NCI-H2227 treated with DMSO at 0.1 percent for 48 hours (cell line): ENCODE measurements around the gene KLK6.
"Not testable (repeated sequence)": the region's sequence is repeated elsewhere in the genome, so short reads cannot be mapped to it uniquely, and the experiment has no call there.

ENCODE experiments used
- DNase-seq: peaks from one replicate; lab custom pipeline; 2025; lab: John Stamatoyannopoulos, UW

Gene KLK6

GRCh38 chr19:50992666-50993035, 23.3 kb upstream of the KLK6 start:
- DNase-seq: no peak

GRCh38 chr19:50984416-50984815, 15.0 kb upstream of the KLK6 start:
- not testable (repeated sequence) for DNase-seq

DNA sequence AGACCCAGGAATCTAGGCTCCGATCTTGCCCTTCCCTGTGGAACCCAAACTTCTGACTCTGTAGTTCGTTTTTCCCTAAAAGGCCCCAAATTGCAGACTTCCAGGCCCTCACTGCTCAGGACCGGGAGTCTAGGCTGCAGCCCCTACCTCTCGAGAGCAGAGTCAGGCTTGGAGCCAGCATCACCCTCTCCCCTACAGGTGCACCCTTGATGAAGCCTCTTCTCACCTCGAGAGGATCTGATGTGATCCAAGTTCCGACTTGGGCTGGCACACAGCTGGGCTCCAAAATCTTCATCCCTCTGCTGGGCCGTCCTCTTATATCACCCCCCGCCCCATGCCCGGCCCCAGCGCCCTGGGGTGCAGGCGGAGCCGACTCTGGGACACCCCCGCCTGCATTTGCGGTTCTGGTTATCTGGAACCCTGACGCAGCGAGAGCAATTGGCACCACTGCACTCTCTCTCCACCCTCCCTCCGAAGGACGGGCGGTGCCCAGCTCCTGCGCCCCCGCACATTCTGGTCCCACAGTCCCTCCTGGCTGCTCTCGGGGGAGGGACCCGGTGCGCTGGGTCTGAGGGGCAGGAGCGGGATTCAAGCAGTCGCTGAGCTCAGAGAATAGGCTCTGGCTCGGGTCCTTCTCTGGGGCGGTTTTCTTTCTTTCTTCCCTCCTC, 14.4 kb upstream of the KLK6 start, which contains the start of gene KLK7:
TSS of gene KLK7 (minus strand) at position 293 of the 668 bp plus-strand sequence. CDS start 1,518 bp downstream, outside the sequence.
- DNase-seq: no peak

GRCh38 chr19:50982186-50982585, 12.8 kb upstream of the KLK6 start:
- DNase-seq: no peak

GRCh38 chr19:50981587-50982146, 12.3 kb upstream of the KLK6 start:
- no peak for DNase-seq

- DNase-seq: no peak
Measured at GRCh38 chr19:50980208-50980607, 10.8 kb upstream of the KLK6 start.

- DNase-seq: no peak
Measured at GRCh38 chr19:50979758-50980157, 10.4 kb upstream of the KLK6 start.

- DNase-seq: no peak
Measured at GRCh38 chr19:50978772-50979390, 9.5 kb upstream of the KLK6 start.

- DNase-seq: no peak
Measured at GRCh38 chr19:50977626-50978025, 8.2 kb upstream of the KLK6 start.

GRCh38 chr19:50975766-50976165, 6.4 kb upstream of the KLK6 start:
- no peak for DNase-seq

GRCh38 chr19:50974702-50975556, 5.5 kb upstream of the KLK6 start:
- no peak for DNase-seq

DNA sequence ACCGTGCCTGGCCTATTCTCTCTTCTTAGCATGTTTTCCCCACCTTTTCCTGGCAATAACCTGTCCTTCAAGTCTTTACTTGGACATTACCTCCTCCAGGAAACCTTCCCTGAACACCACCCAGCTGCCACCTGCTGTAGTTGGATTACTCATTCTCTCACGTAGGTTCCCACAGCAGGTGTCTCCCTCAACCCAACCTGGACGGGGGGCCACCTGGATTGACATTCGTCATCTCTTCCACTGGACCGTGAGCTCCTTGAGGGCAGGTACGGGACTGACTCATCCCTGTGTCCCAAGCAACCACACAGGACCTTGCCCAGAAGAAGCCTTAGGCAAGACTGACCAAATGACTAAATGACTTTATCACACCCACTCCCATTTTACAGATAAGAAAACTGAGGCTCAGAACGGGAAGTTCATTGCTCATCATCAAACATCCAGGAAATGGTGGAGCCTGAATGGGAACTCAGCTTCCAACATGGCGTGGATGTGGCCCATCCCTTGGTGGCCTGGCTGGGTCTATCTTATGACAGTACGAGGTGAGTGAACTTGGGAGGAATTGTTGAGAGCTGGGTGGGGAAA, 3.5 kb upstream of the KLK6 start:
- no peak for DNase-seq

DNA sequence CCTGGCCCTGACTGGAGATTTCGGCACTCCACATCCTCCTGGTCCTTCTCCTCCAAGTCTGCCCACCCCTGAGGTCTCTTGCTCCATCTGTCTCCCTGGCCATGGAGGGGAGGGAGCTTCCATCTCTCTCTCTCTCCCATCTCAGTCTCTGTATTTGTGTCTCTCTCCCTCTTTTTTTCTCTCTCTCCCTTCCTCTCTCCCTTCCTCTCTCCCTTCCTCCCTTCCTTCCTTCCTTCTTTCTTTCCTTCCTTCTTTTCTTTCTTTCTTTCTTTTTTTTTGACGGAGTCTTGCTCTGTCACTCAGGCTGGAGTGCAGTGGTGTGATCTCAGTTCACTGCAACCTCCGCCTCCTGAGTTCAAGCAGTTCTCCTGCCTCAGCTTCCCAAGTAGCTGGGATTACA, 419 bp upstream of the KLK6 start:
- not testable (repeated sequence) for DNase-seq

DNA sequence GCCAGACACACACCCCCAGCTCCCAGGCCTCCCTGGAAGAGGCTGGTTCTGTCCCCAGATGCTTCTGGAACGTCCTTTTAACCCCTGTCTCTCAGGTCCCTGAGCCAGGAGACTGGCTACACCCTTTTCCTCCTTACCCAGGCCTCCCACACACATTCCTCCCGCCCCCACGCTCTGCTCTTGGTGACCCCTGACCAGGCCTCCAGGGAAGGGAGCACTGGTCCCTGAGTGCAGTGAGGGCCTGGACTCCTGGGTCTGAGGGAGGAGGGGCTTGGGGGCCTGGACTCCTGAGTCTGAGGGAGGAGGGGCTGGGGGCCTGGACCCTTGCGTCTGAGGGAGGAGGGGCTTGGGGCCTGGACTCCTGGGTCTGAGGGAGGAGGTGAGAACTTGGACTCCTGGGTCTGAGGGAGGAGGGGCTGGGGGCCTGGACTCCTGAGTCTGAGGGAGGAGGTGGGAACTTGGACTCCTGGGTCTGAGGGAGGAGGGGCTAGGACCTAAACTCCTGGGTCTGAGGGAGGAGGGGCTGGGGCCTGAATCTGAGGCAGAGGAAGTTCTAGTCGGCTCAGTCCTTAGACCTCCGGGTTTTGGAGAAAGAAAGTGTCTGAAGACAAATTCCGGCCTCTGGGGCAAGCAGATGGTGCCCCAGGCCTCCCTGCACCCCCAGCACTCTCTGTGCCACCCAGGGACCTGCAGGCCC, 527 bp downstream of the KLK6 start:
- DNase-seq: no peak

- no peak for DNase-seq
Measured at GRCh38 chr19:50967929-50968715, 1.3 kb downstream of the KLK6 start.

DNA sequence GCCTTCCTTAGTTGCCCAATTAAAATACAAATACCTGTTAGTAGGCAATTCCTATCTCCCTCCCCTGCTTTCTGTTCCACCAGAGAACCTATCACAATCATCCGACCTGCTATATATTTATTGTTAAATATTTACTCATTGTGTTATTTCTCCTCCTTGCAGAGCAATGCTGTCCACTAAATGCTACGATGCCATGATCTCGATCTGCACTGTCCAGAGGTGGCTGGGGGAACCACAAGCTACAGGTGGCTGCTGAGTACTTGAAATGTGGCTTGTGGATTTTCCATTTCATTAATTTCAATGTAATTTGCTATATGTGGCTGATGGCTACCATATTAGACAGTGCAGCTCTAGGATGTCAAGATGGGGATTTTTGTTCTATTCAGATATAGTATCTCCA, 5.1 kb downstream of the KLK6 start:
- no peak for DNase-seq

DNA sequence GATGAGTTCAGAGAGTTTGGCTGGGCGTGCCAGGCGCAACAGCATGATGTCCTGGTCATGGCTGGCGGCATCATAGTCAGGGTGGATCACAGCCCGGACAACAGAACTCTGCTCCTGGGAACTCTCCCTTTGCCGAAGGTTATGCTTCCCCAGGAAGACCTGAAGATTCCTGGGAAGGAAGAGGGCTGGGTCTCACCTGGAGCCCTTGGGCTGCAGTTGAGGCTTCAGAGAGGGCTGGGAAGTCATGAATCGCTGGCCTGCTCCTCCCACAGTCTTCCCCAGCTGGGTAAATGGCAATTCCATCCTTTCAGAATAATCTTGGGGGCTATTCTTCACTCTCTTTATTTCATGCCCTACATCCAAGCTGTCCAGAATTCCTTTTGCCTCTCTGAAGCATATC, 6.0 kb downstream of the KLK6 start:
- DNase-seq: no peak

- no peak for DNase-seq
Measured at GRCh38 chr19:50962245-50962644, 7.1 kb downstream of the KLK6 start.

DNA sequence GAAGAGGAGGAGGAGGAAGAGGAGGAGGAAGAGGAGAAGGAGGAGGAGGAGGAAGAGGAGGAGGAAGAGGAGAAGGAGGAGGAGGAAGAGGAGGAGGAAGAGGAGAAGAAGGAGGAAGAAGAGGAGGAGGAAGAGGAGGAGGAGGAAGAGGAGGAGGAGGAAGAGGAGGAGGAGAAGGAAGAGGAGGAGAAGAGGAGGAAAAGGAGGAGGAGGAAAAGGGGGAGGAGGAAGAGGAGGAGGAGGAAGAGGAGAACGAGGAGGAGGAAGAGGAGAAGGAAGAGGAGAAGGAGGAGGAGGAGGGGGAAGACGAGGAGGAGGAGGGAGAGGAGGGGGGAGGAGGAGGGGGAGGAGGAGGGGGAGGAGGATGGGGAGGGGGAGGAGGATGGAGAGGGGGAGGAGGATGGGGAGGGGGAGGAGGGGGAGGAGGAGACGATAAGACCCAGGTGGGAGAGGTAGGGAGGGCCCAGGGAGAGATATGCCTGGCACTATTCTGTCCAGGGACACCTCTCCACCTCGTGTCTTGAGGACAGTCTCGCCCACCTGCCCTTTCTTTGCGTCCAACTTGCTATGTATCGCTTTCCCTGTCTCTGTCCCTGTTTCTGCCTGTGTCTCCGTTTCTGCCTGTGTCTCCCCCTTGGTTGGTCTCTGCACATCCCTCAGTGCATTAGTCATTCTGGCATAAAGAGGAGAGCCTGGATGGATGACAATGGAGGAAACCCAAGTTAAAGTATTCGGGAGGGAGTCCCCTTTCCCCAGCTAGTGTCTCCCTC, 9.5 kb downstream of the KLK6 start:
- no peak for DNase-seq

DNA sequence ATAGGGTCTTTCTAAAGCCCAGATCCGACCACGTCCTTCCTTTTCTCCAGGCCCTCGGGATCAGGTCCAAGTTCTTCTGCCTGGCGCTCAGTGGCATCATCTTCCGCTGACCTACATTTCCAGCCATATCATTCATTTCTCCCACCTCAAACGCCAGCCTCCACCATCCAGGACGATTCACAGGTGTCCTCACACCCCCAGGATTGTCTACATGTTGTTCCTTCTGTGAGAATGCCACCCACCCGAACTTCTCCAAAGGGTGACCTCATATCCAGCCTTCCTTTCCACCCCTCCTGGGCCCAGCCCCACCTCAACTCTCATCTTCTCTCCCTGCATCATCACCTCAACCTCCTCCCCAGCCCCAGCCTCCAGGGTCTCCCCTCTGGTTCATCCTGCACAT, 11.8 kb downstream of the KLK6 start:
- no peak for DNase-seq
